Peyer's patch (tissue), 4 donors: ENCODE data around the gene TCF4.

ENCODE experiments used
- POLR2A ChIP-seq, 2 donors: fragments of 450-650 bp; IDR thresholded peaks; one replicate each; pipeline ENCODE4 v1.5.1; 2017; ENCODE audit warnings: antibody characterized with exemption in 2 of 2, mild to moderate bottlenecking in 2 of 2, moderate library complexity in 2 of 2
- TF ChIP-seq, protein P1 (sequence below), 6 experiments: fragments of 450-650 bp in 4 of 6; fragments of 200-600 bp in 2 of 6; sonication (generic) in 1 of 6; IDR thresholded peaks; one replicate each; pipeline ENCODE4 v1.5.1; 2017 to 2019; ENCODE audit warnings: antibody characterized with exemption in 6 of 6, mild to moderate bottlenecking in 3 of 6, moderate library complexity in 1 of 6

DNA sequence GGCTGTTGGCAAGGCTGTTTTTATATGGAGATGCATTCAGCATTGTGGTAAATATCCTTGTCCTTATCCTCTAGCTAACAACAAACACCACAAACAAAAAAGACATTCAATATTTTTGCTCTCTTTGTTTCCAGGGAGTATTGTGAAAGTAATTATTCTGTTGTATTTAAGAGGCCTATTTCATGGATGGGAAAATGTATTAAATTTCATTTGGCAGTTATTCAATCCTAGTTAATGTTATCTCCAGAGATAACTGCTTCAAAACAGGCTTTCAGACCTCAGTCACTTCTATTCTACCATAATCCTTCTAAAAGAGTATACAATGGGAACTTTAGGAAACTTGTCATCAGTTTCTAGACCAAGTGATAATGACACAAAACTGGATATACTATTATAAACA is 348.3 kb downstream of the TCF4 start:
- TF ChIP-seq, protein P1, sequence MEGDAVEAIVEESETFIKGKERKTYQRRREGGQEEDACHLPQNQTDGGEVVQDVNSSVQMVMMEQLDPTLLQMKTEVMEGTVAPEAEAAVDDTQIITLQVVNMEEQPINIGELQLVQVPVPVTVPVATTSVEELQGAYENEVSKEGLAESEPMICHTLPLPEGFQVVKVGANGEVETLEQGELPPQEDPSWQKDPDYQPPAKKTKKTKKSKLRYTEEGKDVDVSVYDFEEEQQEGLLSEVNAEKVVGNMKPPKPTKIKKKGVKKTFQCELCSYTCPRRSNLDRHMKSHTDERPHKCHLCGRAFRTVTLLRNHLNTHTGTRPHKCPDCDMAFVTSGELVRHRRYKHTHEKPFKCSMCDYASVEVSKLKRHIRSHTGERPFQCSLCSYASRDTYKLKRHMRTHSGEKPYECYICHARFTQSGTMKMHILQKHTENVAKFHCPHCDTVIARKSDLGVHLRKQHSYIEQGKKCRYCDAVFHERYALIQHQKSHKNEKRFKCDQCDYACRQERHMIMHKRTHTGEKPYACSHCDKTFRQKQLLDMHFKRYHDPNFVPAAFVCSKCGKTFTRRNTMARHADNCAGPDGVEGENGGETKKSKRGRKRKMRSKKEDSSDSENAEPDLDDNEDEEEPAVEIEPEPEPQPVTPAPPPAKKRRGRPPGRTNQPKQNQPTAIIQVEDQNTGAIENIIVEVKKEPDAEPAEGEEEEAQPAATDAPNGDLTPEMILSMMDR (IDR thresholded peaks at IDR 0.05): no peak
- no peak for TF ChIP-seq POLR2A (IDR thresholded peaks at IDR 0.05)
